Activated gamma-delta T cell treated with Interleukin-2 at 50 U/mL for 16 hours (primary cell): ENCODE results near the gene CEP89.
"Not testable (repeated sequence)": the region's sequence is repeated elsewhere in the genome, so short reads cannot be mapped to it uniquely, and the experiment has no call there.

Experiments
- DNase-seq: peaks from one replicate; pipeline ENCODE4 v3.0.0-alpha.2; 2020

CEP89 gene

DNA sequence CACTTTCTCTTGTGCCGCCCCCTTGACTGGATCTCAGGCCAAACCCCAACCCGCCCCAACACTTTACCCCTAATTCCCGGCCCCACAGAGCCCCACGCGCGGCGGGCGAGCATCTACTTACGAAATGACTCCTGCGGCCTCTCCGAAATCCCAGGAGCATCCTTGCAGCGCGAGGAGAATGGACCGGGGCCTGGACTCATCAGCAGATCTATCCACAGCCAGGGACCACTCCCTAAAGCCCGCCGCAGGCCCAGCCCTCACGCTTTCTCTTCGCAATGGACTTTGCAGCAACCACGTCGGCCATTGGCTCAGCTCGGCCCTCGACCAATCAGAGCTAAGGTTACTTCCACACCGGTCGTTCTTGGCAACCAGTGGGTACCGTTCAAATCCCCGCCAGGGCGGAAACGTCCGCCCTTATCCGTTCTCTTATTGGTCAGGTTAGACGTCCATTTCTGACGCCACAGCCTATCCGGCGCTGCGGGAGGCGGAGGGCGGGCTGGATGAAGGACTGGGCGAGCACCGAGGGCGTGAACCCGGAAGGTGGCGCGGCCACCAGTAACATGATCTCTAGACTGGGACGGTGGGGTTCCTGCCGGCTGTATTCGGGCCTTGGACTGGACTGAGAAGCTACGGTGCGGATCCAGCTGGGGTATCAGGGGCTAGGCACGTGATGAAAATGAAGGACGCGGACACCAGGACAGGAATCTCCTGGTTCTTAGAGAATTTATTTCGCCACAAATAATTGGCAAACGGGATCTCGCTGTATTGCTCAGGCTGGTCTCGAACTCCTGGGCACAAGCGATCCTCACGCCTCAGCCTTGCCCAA, at the start of gene CEP89, which contains the start of gene FAAP24:
TSS of gene CEP89 (minus strand) at position 244 of the 826 bp plus-strand sequence. CDS start at position 160, 84 bp downstream.
TSS of gene FAAP24 (plus strand) at position 528 of the 826 bp plus-strand sequence. CDS start 955 bp downstream, outside the sequence.
- DNase-seq: peak; percentile 97

GRCh38 chr19:33010891-33011290, 39.1 kb upstream of the CEP89 start:
- DNase-seq: not testable (repeated sequence)

DNA sequence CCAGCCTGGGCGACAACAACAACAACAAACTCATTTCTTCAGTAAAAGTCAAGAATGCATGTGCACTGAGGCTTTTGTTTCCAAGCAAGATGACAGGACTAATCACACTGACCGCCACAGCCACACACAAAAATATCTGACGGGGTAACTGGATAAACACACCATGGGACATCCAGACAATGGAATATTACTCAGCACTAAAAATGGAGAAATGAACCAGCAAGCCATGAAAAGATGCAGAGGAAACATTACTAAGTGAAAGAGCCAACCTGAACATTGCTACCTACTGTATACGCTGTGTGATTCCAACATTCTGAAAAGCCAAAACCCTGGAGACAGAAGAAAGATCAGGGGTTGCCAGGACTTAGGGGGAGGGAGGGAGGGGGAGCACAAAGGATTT, 37.0 kb upstream of the CEP89 start:
- no peak for DNase-seq

DNA sequence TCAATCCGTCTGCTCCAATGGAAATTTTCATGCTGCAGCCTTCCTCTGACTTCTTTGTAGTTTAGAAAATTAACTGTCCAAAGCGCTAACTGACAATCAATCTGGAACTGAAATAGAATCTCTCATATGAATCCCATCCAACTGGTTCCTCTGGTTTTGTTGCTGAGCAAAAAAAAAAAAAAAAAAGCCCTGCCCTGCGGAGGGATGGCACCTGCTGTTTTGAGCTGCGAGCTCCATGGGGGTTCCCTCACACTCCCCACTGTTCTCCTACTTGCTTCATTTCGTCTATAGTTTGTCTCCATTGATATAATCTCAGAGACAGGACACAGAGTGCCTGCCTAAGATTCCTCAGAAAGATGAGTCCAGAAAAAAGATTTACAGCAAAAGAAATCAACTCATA, 33.7 kb upstream of the CEP89 start:
- no peak for DNase-seq

GRCh38 chr19:33003424-33004024, 31.8 kb upstream of the CEP89 start:
- not testable (repeated sequence) for DNase-seq

DNA sequence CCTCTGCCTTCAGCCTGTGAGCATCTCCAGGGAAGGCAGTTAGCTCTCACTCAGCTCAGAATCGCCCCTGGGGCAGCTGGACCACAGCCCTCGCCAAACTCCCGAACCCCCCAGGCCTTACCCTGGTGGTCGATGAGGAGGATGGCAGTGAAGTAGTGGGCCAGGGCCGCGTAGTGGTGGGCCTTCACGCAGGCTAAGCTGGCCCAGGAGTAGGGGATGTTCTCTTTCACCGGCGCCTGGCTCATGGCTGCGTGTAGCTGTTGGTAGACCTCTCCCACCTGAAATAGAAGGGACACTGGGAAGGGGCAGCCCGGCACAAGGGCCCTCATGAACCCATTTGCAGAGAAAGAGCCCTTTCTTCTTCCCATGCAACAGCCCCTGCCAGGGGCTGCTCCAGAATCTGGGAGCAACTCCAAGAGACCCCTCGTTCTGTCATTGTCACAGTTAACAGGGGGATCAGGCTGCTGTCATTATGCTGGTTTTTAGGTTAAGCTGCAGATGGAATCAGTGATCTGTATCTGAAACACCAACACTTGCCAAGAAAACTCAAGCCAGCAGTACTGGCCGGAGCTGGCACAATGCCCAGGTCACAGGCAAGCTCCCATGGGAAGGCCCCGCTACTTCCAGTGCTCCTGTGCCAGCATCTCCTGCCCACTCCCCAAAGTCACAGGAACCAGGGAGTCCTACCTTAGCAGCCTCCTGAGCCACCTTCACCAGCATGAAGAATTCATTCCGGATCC, 30.5 kb upstream of the CEP89 start:
- DNase-seq: not testable (repeated sequence)

GRCh38 chr19:33000910-33001309, 29.2 kb upstream of the CEP89 start:
- no peak for DNase-seq

DNA sequence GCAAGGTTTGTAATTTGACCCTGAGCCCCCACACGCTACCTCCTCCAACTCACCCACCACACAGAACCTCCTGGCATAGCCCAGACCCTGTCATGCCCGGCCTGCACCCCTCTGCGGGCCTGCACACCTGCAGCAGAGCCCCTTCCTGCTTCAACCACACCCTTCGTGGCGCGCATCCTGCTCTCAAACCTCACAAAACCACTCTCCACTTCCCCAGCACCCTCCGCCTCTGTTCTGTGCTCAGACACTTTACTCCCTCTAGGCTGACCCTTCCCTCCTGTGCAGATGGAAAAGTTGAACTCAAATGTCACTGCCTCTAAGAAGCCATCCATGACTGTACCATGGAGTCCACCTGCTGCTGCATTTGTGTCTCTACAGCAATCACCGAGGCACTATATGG, 28.8 kb upstream of the CEP89 start:
- peak; percentile 22 for DNase-seq

- DNase-seq: no peak
These were observed 27.0 kb upstream of the CEP89 start for GRCh38 chr19:32998722-32999121.

DNA sequence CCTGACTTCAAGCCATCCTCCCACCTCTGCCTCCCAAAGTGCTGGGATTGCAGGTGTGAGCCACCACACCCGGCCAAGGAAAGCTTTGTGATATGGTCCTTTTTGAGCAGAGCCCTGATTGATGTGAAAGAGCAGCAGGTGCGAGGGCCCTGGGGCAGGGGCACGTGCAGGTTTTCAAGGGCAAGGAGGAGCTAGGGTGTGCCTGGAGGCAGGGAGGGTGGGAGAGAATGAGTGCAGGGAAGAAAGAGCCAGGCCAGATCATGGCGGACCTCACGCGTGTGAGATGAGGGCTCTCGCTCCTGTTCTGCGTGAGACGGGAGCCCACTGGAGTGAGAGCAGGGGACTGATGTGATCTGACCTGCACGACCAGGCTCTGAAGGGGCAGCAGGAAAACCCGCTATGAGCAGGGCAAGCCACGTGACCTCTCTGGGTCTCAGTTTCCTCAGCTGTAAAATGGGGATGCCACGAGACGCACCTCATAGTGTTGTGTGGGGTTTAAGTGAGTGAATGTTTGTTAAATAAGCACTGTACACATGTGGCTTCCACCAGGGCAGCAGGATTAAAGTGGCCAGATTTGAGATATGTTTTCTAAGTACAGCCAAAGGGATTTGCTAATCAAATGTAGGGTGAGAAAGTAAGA, 26.1 kb upstream of the CEP89 start:
- no peak for DNase-seq

GRCh38 chr19:32997061-32997464, 25.3 kb upstream of the CEP89 start:
- DNase-seq: not testable (repeated sequence)

- not testable (repeated sequence) for DNase-seq
These were observed 24.2 kb upstream of the CEP89 start for GRCh38 chr19:32995966-32996365.

DNA sequence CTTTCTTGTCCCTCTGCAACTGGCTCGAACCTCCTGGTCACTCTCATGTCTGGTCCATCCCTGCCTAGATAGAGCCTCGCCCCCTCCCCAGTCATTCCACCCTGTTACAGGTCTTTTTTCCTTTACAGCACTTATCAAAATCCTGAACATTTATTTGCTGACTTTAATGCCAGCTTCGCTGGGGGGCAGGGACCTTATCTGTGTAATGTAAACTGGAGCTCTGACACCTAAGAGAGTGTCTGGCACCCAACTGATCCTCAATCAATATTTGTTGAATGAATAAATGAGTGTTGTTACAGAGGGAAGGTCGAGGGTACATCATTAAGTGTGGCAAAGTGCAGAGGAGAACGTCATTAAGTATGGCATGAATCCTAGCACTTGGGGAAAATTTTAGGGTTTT, 17.0 kb upstream of the CEP89 start:
- DNase-seq: no peak

DNA sequence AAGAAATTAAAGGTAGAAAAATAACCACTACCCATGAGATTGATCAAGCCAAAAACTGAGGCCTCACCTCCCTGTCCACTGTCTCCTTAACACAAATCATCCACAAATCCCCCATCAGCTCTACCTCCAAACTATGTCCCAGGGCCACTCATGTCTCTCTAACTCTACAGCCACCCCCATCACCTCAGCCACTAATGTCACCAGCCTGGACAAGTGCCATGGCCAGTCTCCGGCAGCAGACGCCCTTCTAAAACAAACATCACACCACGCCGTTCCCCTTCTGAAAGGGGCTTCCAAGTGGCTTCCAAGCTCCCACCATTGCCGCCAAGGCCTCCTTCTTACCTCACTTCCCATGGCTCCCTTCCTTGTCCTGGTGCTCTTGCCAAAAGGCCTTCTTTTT, 16.5 kb upstream of the CEP89 start:
- not testable (repeated sequence) for DNase-seq

DNA sequence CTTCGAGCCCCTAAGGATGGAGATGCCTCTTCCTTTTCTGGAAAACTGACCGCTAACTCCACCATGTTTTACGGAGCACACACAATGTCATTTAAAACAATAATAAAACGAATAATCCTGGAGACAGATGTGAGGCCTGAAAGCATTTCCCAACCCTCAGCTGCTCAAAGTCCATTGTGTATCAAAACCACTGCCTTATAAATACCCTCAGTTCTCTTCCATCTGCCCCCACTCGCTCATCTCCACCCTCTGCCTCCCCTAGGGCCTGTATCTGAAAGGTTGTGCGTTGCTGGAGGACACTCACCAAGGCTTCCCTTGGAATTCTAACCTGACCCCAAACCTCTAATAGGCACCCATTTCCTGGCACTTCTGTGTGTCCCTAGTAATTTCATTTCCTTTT, 10.7 kb upstream of the CEP89 start:
- DNase-seq: not testable (repeated sequence)

- not testable (repeated sequence) for DNase-seq
These were observed 8.0 kb upstream of the CEP89 start for GRCh38 chr19:32979807-32980206.

GRCh38 chr19:32977813-32978212, 6.1 kb upstream of the CEP89 start:
- DNase-seq: not testable (repeated sequence)

DNA sequence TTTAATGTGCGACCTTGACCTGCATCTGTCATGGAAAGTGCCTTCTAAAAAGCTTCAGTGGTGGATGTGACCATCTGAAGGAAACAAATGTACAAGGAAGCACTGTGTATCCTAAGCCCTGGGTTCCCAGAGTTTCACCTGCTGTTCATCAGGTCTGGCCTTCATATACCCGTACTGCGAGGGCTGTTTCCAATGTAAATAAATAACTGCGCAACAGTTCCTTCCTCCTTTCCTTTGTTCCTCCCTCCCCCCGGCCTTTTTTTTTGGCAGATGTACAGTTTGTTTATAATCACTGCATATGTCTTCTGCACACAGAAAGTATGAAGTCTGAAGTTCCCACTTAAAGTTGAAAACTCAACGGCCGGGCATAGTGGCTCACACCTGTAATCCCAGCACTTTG, 5.5 kb upstream of the CEP89 start:
- no peak for DNase-seq

GRCh38 chr19:32976223-32976805, 4.6 kb upstream of the CEP89 start:
- peak; percentile 63 for DNase-seq

DNA sequence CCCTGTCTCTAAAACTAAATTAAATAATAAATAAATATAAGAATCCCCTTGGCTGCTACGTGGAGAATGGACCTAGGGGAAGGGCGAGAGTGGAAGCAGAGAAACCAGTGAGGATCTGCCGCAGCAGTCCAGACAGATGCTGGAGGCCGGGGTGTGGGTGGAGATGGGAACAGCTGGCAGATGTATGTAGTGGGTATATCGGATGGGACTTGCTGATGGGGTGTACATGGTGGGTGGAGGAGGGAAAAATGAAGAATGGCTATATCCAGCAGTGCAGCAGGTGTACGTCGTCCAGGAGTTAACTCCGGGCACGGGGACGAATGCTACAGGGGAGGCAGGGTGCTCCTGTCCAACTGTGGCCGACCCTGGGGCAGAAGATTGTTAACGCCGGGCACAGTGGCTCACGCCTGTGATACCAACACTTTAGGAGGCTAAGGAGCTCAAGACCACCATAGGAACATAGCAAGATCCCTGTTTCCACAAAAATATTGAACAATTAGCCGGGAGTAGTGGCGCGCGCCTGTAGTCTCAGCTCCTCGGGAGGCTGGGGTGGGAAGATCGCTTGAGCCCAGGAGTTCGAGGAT, 654 bp downstream of the CEP89 start:
- DNase-seq: no peak

DNA sequence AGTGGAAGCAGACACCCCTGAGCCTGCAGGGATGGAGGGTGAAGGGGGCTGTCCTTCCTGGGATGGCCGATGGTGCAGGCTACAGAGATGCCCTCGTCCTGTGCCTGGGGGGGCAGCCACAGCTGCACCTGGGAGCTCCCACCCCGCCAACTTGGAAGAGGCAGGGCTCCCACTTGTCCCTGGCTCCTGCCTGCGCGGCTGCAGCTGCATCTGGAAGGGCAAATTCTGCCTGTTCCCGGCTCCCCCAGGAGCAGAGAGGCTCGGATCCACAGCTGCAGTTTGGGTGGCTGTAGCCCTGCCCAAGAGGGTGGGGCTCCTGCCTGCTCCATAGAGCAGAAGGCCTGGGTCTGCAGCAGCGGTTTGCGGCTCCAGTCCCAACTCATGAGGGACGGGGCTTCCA, 2.2 kb downstream of the CEP89 start:
- DNase-seq: no peak

DNA sequence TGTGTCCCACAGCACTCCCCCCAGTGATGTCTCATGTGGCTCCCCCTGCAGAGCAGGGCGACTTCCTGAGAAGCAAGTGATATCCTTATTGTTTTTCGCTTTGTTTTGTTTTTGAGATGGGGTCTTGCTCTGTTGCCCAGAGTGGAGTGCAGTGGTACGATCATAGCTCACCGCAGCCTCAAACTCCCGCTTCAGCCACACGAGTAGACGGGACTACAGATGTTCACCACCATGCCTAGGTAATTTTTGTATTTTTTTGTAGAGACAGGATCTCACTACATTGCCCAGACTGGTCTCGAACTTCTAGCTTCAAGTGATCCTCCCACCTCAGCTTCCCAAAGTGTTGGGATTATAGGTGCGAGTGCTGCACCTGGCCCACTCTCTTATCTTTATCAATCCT, 5.0 kb downstream of the CEP89 start:
- DNase-seq: no peak
